GM21737 (cell line): Measurements from ENCODE around the gene ATP2B2.

Experiments used
- ATAC-seq: cut with Tn5 transposase; IDR thresholded peaks from one replicate; pipeline ENCODE4 v1.9.1; 2021; ENCODE audit warnings: mild to moderate bottlenecking, moderate library complexity; ENCODE audit not compliant: unreplicated experiment

Gene ATP2B2

GRCh38 chr3:10453431-10454163, 51.8 kb downstream of the ATP2B2 start:
- ATAC-seq = no peak

GRCh38 chr3:10450494-10451440, 54.6 kb downstream of the ATP2B2 start:
- ATAC-seq = no peak

GRCh38 chr3:10449436-10449835, 56.0 kb downstream of the ATP2B2 start:
- ATAC-seq = no peak

GRCh38 chr3:10448544-10448943, 56.8 kb downstream of the ATP2B2 start:
- ATAC-seq = no peak

- ATAC-seq = no peak
Measured at GRCh38 chr3:10447527-10448260, 57.7 kb downstream of the ATP2B2 start.

- no peak for ATAC-seq
Measured at GRCh38 chr3:10447110-10447509, 58.3 kb downstream of the ATP2B2 start.

GRCh38 chr3:10445561-10446175, 59.7 kb downstream of the ATP2B2 start:
- ATAC-seq = no peak

GRCh38 chr3:10444511-10444910, 60.9 kb downstream of the ATP2B2 start:
- ATAC-seq = no peak

GRCh38 chr3:10444110-10444429, 61.3 kb downstream of the ATP2B2 start:
- ATAC-seq = no peak

GRCh38 chr3:10443272-10444109, 61.9 kb downstream of the ATP2B2 start:
- ATAC-seq = no peak

- ATAC-seq = no peak
Measured at GRCh38 chr3:10442151-10442795, 63.1 kb downstream of the ATP2B2 start.

GRCh38 chr3:10440684-10441083, 64.7 kb downstream of the ATP2B2 start:
- ATAC-seq = no peak

- no peak for ATAC-seq
Measured at GRCh38 chr3:10438902-10439610, 66.3 kb downstream of the ATP2B2 start.

- no peak for ATAC-seq
Measured at GRCh38 chr3:10437995-10438901, 67.1 kb downstream of the ATP2B2 start.

GRCh38 chr3:10437272-10437994, 68.0 kb downstream of the ATP2B2 start:
- peak; percentile 49 for ATAC-seq

GRCh38 chr3:10435850-10436249, 69.5 kb downstream of the ATP2B2 start:
- ATAC-seq = no peak

- no peak for ATAC-seq
Measured at GRCh38 chr3:10434938-10435336, 70.4 kb downstream of the ATP2B2 start.
